ENCODE measurements around the gene IKZF2.

GRCh38 chr2:213022987-213023386 lies 128.4 kb downstream of the IKZF2 start:
- TF ChIP-seq POLR2A (IDR thresholded peaks at IDR 0.05; ENCODE audit: low read length) (no peak), GATA1 (IDR thresholded peaks at IDR 0.05; ENCODE audit: low read depth, low read length) (no peak)

Data from erythroblast (primary cell).